CD14-positive monocyte (primary cell): Measurements from ENCODE around the gene RPN1. TPM values are rescaled to one million over a fixed set of nuclear protein-coding genes. Genes with fewer than 3 reads are reported as not detected.
"Not testable (repeated sequence)": the region's sequence is repeated elsewhere in the genome, so short reads cannot be mapped to it uniquely, and the experiment has no call there.

Experiments used
- DNase-seq, 3 donors: peaks; one replicate each; pipeline ENCODE4 v3.0.0-alpha.2; 2011 to 2022
- H2AFZ ChIP-seq: 2 replicates; pipeline ENCODE4 v1.6.0; 2012; ENCODE audit warnings: mild to moderate bottlenecking, low read depth, low read length, inconsistent platforms; ENCODE audit not compliant: insufficient read depth, poor library complexity, severe bottlenecking
- H3K27ac ChIP-seq, 2 donors: 1 replicate in 1 of 2; 2 replicates in 1 of 2; pipeline ENCODE4 v1.5.1; 2012 to 2013; ENCODE audit warnings: low read length in 2 of 2, control low read depth in 1 of 2, inconsistent platforms in 1 of 2, low read depth in 1 of 2, mild to moderate bottlenecking in 1 of 2
- H3K27me3 ChIP-seq, 2 donors: one replicate each; pipeline versions ENCODE4 v1.6.0 to v1.6.1; 2011 to 2013; ENCODE audit warnings: low read length in 2 of 2; ENCODE audit not compliant: control insufficient read depth in 2 of 2, insufficient read depth in 2 of 2
- H3K36me3 ChIP-seq, 2 donors: replicated peaks in 1 of 2; 1 replicate in 1 of 2; 2 replicates in 1 of 2; pipeline versions ENCODE4 v1.5.1 to v1.6.1; 2012 to 2013; ENCODE audit warnings: low read length in 2 of 2, control low read depth in 1 of 2, inconsistent platforms in 1 of 2, mild to moderate bottlenecking in 1 of 2; ENCODE audit not compliant: insufficient read depth in 2 of 2, control insufficient read depth in 1 of 2
- H3K4me1 ChIP-seq, 2 donors: 1 replicate in 1 of 2; 2 replicates in 1 of 2; pipeline versions ENCODE4 v1.5.1 to v1.6.1; 2012 to 2013; ENCODE audit warnings: low read length in 2 of 2, control low read depth in 1 of 2, inconsistent platforms in 1 of 2, mild to moderate bottlenecking in 1 of 2, moderate library complexity in 1 of 2; ENCODE audit not compliant: insufficient read depth in 2 of 2, control insufficient read depth in 1 of 2
- H3K4me2 ChIP-seq: replicated peaks from 2 replicates; pipeline ENCODE3; 2012; ENCODE audit warnings: low read length, moderate library complexity, mild to moderate bottlenecking; ENCODE audit not compliant: poor library complexity, severe bottlenecking; ENCODE audit errors: extremely low read depth
- H3K4me3 ChIP-seq, 3 experiments: fragments of 200-600 bp in 1 of 3; sonication (generic) in 1 of 3; replicated peaks in 1 of 3; 1 replicate in 2 of 3; 2 replicates in 1 of 3; pipeline ENCODE4 v1.5.1; 2011 to 2013; ENCODE audit warnings: low read length in 3 of 3, mild to moderate bottlenecking in 3 of 3, control low read depth in 2 of 3, low read depth in 2 of 3, inconsistent platforms in 1 of 3, moderate library complexity in 1 of 3
- H3K79me2 ChIP-seq: 2 replicates; pipeline ENCODE4 v1.6.0; 2012; ENCODE audit warnings: mild to moderate bottlenecking, control low read depth, inconsistent platforms, low read length, moderate library complexity; ENCODE audit not compliant: insufficient read depth
- H3K9ac ChIP-seq: 2 replicates; pipeline ENCODE4 v1.6.0; 2017; ENCODE audit warnings: low read length, mild to moderate bottlenecking; ENCODE audit not compliant: insufficient read depth, poor library complexity, severe bottlenecking
- H3K9me3 ChIP-seq, 2 donors: replicated peaks in 1 of 2; 1 replicate in 1 of 2; 2 replicates in 1 of 2; pipeline versions ENCODE4 v1.5.1 to v1.6.1; 2012 to 2013; ENCODE audit warnings: low read length in 2 of 2, control low read depth in 1 of 2; ENCODE audit not compliant: control insufficient read depth in 1 of 2, insufficient read depth in 1 of 2
- H4K20me1 ChIP-seq: 2 replicates; pipeline ENCODE4 v1.6.0; 2012; ENCODE audit warnings: mild to moderate bottlenecking, low read length, control low read depth, moderate library complexity; ENCODE audit not compliant: insufficient read depth
- H3K27ac Mint-ChIP-seq, 7 donors: one replicate each; pipeline ENCODE4 v1.8.0; 2020; ENCODE audit warnings: mild to moderate bottlenecking in 7 of 7, mixed read lengths in 7 of 7, moderate library complexity in 6 of 7, inconsistent platforms in 2 of 7
- H3K27me3 Mint-ChIP-seq, 3 donors: one replicate each; pipeline ENCODE4 v1.8.0; 2021 to 2022; ENCODE audit warnings: low read depth in 3 of 3, mild to moderate bottlenecking in 3 of 3, mixed read lengths in 3 of 3, moderate library complexity in 3 of 3, inconsistent platforms in 1 of 3
- H3K36me3 Mint-ChIP-seq, 2 donors: one replicate each; pipeline ENCODE4 v1.8.0; 2020; ENCODE audit warnings: mixed read lengths in 2 of 2, inconsistent platforms in 1 of 2, mild to moderate bottlenecking in 1 of 2
- H3K4me1 Mint-ChIP-seq: one replicate; pipeline ENCODE4 v1.8.0; 2020; ENCODE audit warnings: mild to moderate bottlenecking, mixed read lengths
- H3K4me3 Mint-ChIP-seq, 2 donors: one replicate each; pipeline ENCODE4 v1.8.0; 2020; ENCODE audit warnings: mild to moderate bottlenecking in 2 of 2, mixed read lengths in 2 of 2, moderate library complexity in 1 of 2
- H3K9me3 Mint-ChIP-seq, 7 donors: one replicate each; pipeline ENCODE4 v1.8.0; 2020 to 2022; ENCODE audit warnings: mixed read lengths in 7 of 7, mild to moderate bottlenecking in 6 of 7, moderate library complexity in 6 of 7, inconsistent platforms in 2 of 7
- CTCF ChIP-seq: fragments of 200-600 bp; IDR thresholded peaks from one replicate; pipeline ENCODE4 v1.8.0; 2022; ENCODE audit warnings: antibody characterized with exemption, mild to moderate bottlenecking
- WGBS: methylation state at CpG from one replicate; pipeline ENCODE4 v1.1.5; 2013; ENCODE audit warnings: missing lambda C conversion rate; ENCODE audit not compliant: insufficient coverage; 5-methylcytosine and 5-hydroxymethylcytosine counted together
- intact Hi-C, 2 donors: fragments of 100-400 bp; cut with micrococcal nuclease; formaldehyde crosslinking; loops; one replicate each; pipeline versions ENCODE4 v1.15.0 to v1.15.1; 2023
- polyA plus RNA-seq, 3 donors: library from polyadenylated mRNA; depleted of rRNA in 1 of 3; unstranded in 2 of 3; stranded (reverse) in 1 of 3; fragments of 300-500 nt in 2 of 3; fragments of >200 nt in 1 of 3; fragmentation: Illumina TruSeq in 2 of 3; gene quantifications; 1 replicate in 2 of 3; 2 replicates in 1 of 3; pipeline ENCODE4 v1.2.3, GENCODE V29; 2012 to 2021

The RPN1 gene
- polyA plus RNA-seq, 3 donors: 112 to 375 (median 354) TPM

- peak overlapping the region; percentile 84 to 97 (median 94) for H3K27ac Mint-ChIP-seq
- no peaks in the 10 kb centered on the region for H3K27me3 Mint-ChIP-seq
- H3K4me1 Mint-ChIP-seq: peaks cover 66% of the 10 kb centered on the region
- no peak for DNase-seq
- intact Hi-C loops: no loop called here
- TF ChIP-seq CTCF: no peak
- no peak overlapping the region for H3K4me3 ChIP-seq
- peaks cover 0 to 5% of the 10 kb centered on the region in 2 donors for H3K36me3 Mint-ChIP-seq
- peak overlapping the region; percentile 3 for H2AFZ ChIP-seq
- H3K9me3 ChIP-seq: no peaks in the 10 kb centered on the region
- peak overlapping the region; percentile 6 for H3K9ac ChIP-seq
- 88% methylated on average over 8 of the region's 8 CpGs for WGBS
- no peak overlapping the region for H3K4me2 ChIP-seq
- peaks cover 52 to 61% of the 10 kb centered on the region in 2 donors for H3K4me1 ChIP-seq
- H4K20me1 ChIP-seq: no peaks in the 10 kb centered on the region
- no peaks in the 10 kb centered on the region for H3K27me3 ChIP-seq
- peak overlapping the region; percentile 45 to 81 for H3K27ac ChIP-seq
- no peak overlapping the region for H3K4me3 Mint-ChIP-seq
- H3K79me2 ChIP-seq: no peaks in the 10 kb centered on the region
- H3K9me3 Mint-ChIP-seq: peaks cover 4 to 9% (median 5%) of the 10 kb centered on the region in 7 donors
- no peaks in the 10 kb centered on the region for H3K36me3 ChIP-seq
Observed at GRCh38 chr3:128590948-128591347, 59.7 kb downstream of the RPN1 start.

GRCh38 chr3:128589985-128590384 is 60.6 kb downstream of the RPN1 start:
- H3K27me3 Mint-ChIP-seq, H3K36me3 Mint-ChIP-seq, H3K27ac Mint-ChIP-seq, H3K9me3 Mint-ChIP-seq, H2AFZ ChIP-seq, DNase-seq, H3K27me3 ChIP-seq, H3K27ac ChIP-seq, H3K4me3 Mint-ChIP-seq, H4K20me1 ChIP-seq, H3K36me3 ChIP-seq, H3K9me3 ChIP-seq, H3K9ac ChIP-seq, H3K4me2 ChIP-seq, H3K79me2 ChIP-seq, H3K4me3 ChIP-seq: not testable (repeated sequence)
- H3K4me1 ChIP-seq: peaks cover 43 to 52% of the 10 kb centered on the region in 2 donors
- H3K4me1 Mint-ChIP-seq: peaks cover 57% of the 10 kb centered on the region
- intact Hi-C loops: loop anchor here in 1 of 2 donors (10.0 kb wide), 1 partner anchor 515 kb away; no protein-coding TSS in a partner anchor
- no CpG with 5 or more reads among the region's 1 CpG for WGBS
